Measurements from ENCODE around the gene IL9R. TPM values are rescaled to one million over a fixed set of nuclear protein-coding genes. Genes with fewer than 3 reads are reported as not detected.
"Not testable (repeated sequence)": the region's sequence is repeated elsewhere in the genome, so short reads cannot be mapped to it uniquely, and the experiment has no call there.

Gene IL9R
- total RNA-seq, 1 donor from 2014 or later: not detected

- H3K4me3 ChIP-seq (ENCODE audit: low read depth, low read length): no peak overlapping the region
- TF ChIP-seq, protein P1, sequence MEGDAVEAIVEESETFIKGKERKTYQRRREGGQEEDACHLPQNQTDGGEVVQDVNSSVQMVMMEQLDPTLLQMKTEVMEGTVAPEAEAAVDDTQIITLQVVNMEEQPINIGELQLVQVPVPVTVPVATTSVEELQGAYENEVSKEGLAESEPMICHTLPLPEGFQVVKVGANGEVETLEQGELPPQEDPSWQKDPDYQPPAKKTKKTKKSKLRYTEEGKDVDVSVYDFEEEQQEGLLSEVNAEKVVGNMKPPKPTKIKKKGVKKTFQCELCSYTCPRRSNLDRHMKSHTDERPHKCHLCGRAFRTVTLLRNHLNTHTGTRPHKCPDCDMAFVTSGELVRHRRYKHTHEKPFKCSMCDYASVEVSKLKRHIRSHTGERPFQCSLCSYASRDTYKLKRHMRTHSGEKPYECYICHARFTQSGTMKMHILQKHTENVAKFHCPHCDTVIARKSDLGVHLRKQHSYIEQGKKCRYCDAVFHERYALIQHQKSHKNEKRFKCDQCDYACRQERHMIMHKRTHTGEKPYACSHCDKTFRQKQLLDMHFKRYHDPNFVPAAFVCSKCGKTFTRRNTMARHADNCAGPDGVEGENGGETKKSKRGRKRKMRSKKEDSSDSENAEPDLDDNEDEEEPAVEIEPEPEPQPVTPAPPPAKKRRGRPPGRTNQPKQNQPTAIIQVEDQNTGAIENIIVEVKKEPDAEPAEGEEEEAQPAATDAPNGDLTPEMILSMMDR (IDR thresholded peaks at IDR 0.05; ENCODE audit: insufficient read depth, low read length, severe bottlenecking): no peak
- no peaks in the 10 kb centered on the region for H3K27me3 ChIP-seq (ENCODE audit: control insufficient read depth, insufficient read depth, low read length)
- H3K36me3 ChIP-seq (ENCODE audit: control insufficient read depth, insufficient read depth, low read length): no peaks in the 10 kb centered on the region
- no peak for FAIRE-seq
- no peak for DNase-seq (ENCODE audit: low read depth)
Measured at GRCh38 chrX:155967653-155968325, 29.7 kb upstream of the IL9R start.

DNA sequence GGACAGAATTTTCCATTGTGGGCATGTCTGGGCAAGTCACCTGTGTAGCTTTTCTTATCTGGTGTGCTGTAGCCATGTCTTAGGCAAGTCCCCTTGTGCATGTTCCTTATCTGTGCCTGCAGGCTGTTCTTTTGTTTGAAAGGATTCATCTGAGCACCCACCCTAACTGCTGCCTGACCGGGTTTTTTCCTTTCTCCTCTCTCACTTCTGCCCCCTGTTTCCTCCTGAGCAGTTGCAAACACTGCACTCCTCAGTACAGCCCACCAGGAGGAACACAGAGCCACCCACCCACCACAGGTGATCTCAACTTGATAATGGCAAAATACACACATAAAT, 29.2 kb upstream of the IL9R start:
- Histone ChIP-seq H3K36me3 (ENCODE audit: control insufficient read depth, insufficient read depth, low read length) (no peaks in the 10 kb centered on the region), H3K27me3 (ENCODE audit: control insufficient read depth, insufficient read depth, low read length) (no peaks in the 10 kb centered on the region), H3K4me3 (ENCODE audit: low read depth, low read length) (no peak overlapping the region)
- DNase-seq (ENCODE audit: low read depth): no peak
- no peak for FAIRE-seq
- TF ChIP-seq, protein P1 (IDR thresholded peaks at IDR 0.05; ENCODE audit: insufficient read depth, low read length, severe bottlenecking): no peak

DNA sequence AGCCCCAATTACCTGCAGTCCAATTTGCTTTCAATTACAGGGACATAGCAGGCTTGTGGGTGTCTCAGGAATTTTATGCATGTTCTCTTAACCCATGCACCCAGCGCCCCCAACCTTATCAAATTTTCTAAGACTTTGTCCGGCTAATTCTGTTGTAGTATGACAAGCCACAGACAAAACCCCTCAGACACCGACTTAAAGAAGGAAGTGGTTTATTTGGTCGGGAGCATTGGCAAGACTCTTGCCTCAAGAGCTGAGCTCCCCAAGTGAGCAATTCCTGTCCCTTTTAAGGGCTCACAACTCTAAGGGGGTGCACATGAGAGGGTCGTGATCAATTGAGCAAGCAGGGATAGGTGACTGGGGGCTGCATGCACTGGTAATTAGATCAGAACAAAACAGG, 28.7 kb upstream of the IL9R start:
- no peaks in the 10 kb centered on the region for H3K27me3 ChIP-seq (ENCODE audit: control insufficient read depth, insufficient read depth, low read length)
- TF ChIP-seq, protein P1 (IDR thresholded peaks at IDR 0.05; ENCODE audit: insufficient read depth, low read length, severe bottlenecking): no peak
- no peak for FAIRE-seq
- H3K36me3 ChIP-seq (ENCODE audit: control insufficient read depth, insufficient read depth, low read length): no peaks in the 10 kb centered on the region
- H3K4me3 ChIP-seq (ENCODE audit: low read depth, low read length): no peak overlapping the region
- DNase-seq (ENCODE audit: low read depth): no peak

DNA sequence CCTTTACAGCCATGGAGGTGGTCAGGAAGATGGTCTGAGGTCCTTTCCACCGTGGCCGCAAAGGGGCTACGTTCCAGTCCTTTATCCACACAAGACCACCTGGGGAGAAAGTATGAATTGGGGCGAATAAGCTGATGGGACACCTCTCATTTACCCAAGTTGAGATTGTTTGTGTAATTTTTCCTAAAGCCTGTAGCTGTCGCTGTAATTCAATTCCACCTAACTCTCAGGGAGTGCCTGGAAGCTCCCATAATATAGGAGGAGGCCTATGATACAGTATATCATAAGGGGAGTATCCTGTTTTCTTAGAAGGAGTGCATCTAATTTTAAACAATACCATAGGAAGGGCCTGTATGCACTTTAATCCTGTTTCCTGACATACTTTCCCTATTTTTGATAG, 25.8 kb upstream of the IL9R start:
- FAIRE-seq; H3K27me3 ChIP-seq (ENCODE audit: control insufficient read depth, insufficient read depth, low read length); H3K4me3 ChIP-seq (ENCODE audit: low read depth, low read length); DNase-seq (ENCODE audit: low read depth); H3K36me3 ChIP-seq (ENCODE audit: control insufficient read depth, insufficient read depth, low read length): not testable (repeated sequence)

DNA sequence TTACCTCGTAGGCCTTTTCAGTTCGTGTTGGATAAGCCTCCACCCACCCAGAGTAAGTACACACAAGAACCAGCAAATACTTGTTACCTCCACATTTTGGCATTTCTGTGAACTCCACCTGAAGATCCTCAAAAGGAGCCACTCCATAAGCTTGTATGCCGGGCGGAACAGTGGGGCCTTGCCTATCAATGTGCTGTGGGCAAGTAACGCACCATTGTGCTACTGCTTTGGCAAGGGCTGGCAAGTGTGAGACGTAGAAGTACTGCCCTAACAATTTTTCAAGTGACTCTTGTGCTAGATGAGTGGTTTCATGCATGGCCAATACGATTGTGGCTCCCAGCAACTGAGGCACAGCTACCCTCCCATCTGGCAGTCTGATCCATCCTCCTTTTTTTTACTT, 25.3 kb upstream of the IL9R start:
- H3K36me3 ChIP-seq (ENCODE audit: control insufficient read depth, insufficient read depth, low read length); H3K27me3 ChIP-seq (ENCODE audit: control insufficient read depth, insufficient read depth, low read length); FAIRE-seq; DNase-seq (ENCODE audit: low read depth); H3K4me3 ChIP-seq (ENCODE audit: low read depth, low read length): not testable (repeated sequence)

- no peak overlapping the region for H3K4me3 ChIP-seq (ENCODE audit: low read depth, low read length)
- no peak for DNase-seq (ENCODE audit: low read depth)
- no peak for FAIRE-seq
- no peaks in the 10 kb centered on the region for H3K36me3 ChIP-seq (ENCODE audit: control insufficient read depth, insufficient read depth, low read length)
- H3K27me3 ChIP-seq (ENCODE audit: control insufficient read depth, insufficient read depth, low read length): no peaks in the 10 kb centered on the region
- TF ChIP-seq, protein P1 (IDR thresholded peaks at IDR 0.05; ENCODE audit: insufficient read depth, low read length, severe bottlenecking): no peak
Measured at GRCh38 chrX:155983326-155983725, 14.2 kb upstream of the IL9R start.

DNA sequence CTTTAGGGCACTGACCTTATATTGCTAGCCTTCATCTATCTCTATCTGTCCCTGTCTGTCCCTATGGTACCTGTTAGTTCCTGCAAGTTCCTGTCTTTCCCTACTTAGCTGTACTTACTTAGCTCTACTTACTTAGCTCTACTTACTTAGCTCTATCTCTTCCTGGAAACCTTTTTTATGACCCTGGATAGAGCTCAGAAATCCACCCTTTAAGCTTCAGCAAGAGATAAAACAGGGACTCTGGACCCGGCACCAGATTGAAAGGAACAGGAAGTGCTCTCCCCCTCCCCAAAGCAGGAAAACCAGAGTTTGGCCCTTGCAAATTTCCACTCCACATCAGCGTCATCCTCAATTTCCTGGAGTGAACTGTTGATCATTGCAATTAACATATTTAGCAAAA, 12.3 kb upstream of the IL9R start:
- no peak for FAIRE-seq
- TF ChIP-seq, protein P1 (IDR thresholded peaks at IDR 0.05; ENCODE audit: insufficient read depth, low read length, severe bottlenecking): no peak
- DNase-seq (ENCODE audit: low read depth): no peak
- no peak overlapping the region for H3K4me3 ChIP-seq (ENCODE audit: low read depth, low read length)
- no peaks in the 10 kb centered on the region for H3K36me3 ChIP-seq (ENCODE audit: control insufficient read depth, insufficient read depth, low read length)
- H3K27me3 ChIP-seq (ENCODE audit: control insufficient read depth, insufficient read depth, low read length): no peaks in the 10 kb centered on the region

DNA sequence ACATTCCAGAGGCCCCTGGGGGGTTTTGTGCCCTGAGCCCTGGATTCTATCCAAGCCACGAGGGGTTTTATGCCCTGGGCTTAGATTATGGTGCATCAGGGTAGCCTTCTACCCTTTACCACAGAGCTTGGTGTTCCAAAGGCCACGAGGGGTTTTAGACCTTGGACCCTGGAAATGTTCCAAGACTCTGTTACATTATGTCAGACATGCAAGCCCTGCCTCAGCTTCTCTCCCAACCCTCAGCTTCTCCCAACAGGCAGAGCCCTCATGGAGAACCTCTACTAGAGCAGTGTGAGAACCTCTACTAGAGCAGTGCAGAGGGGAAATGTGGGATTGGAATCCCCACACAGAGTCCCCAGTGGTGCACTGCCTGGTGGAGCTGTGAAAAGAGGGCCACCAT, 10.5 kb upstream of the IL9R start:
- DNase-seq (ENCODE audit: low read depth); H3K36me3 ChIP-seq (ENCODE audit: control insufficient read depth, insufficient read depth, low read length); H3K4me3 ChIP-seq (ENCODE audit: low read depth, low read length); H3K27me3 ChIP-seq (ENCODE audit: control insufficient read depth, insufficient read depth, low read length); FAIRE-seq: not testable (repeated sequence)
